ENCODE measurements around the gene KAT5. TPM values are rescaled to one million over a fixed set of nuclear protein-coding genes. Genes with fewer than 3 reads are reported as not detected.
"Not testable (repeated sequence)": the region's sequence is repeated elsewhere in the genome, so short reads cannot be mapped to it uniquely, and the experiment has no call there.

Gene KAT5
- 37.6 and 38.4 TPM in 2 replicates for total RNA-seq

DNA sequence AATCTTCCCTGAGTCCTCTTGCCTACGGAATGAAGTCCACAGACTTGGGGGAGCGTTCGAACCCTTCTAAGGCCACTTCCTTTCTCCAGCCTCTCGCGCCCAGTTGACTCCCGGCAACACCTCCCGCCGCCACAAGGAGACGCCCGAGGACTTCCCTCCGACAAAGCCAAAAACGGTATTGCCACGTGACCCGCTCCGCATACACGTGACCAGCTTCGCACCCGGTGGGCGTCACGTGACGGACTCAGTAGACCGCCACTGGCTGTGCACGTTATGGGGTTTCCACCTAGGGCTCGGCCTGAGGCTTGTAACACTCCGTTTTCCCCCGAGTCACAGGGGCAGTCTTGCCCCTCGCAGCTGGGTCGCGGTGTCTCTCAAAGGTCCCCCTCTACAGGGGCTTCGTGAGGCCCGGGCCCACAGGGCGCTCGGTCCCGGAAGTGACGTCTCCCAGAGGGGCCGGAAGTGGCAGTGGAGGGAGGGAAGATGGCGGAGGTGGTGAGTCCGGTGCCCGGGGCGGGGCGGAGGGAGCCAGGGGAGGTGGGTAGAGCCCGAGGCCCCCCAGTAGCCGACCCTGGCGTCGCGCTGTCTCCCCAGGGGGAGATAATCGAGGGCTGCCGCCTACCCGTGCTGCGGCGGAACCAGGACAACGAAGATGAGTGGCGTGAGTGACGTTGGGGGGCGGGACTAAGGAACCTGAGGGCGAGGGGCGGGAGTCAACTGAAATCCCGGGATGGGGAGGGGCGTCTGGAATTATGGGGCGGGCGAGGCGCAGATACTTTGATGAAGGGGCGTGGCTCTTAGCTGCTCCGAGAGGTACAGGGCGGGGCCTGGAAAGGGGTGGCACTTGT lies at the start of gene KAT5:
TSS of gene KAT5 (plus strand) at position 468 of the 848 bp plus-strand sequence. CDS start at position 484, 16 bp downstream.
- DNase-seq (ENCODE audit: low read depth in 2 of 2) = peak; percentile 97 to 99

DNA sequence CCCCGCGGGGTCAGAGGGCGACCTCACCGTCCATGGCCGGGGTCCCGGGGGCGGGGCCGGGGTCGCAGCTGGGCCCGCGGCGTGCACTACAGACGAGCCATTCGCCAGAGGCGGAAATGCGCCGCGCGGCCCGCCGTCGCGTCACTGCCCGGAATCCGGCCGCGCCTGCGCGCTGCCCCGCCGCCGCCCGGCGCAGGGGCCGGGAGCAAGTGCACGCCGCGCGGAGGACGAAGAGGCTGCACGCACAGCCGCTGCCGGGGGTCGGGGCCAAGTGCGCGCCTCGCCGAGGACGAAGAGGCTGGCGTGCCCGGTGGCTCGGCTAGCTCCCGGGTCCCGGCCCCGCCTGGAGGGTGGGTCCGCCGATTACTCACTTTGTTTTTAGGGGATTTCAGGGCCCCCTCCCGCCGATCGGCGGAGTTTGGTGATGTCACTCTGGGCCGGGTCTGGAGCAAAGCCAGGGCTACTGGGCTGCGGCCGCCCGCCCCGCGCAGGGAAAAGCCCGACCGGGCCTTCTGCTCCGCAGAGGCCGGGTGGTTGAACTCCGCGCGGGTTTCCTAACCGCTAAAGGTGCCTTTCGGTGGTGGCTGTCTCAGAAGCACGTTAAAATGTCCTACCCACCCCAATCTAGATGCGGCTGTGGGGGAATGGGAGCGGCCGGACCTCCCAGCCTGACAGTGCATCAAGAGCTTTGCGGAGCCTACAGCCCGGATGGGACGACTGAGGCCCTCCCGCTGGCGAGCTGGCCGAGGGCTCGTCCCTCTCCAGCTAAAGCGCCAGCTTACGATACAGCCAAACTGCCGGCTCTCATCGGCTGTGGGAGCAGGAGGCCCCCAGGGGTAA lies 49.0 kb upstream of the KAT5 start, which contains the start of gene RELA:
TSS of gene RELA (minus strand) at position 118 of the 840 bp plus-strand sequence. CDS start at position 34, 84 bp downstream.
- peak; percentile 86 to 94 for DNase-seq (ENCODE audit: low read depth in 2 of 2)

DNA sequence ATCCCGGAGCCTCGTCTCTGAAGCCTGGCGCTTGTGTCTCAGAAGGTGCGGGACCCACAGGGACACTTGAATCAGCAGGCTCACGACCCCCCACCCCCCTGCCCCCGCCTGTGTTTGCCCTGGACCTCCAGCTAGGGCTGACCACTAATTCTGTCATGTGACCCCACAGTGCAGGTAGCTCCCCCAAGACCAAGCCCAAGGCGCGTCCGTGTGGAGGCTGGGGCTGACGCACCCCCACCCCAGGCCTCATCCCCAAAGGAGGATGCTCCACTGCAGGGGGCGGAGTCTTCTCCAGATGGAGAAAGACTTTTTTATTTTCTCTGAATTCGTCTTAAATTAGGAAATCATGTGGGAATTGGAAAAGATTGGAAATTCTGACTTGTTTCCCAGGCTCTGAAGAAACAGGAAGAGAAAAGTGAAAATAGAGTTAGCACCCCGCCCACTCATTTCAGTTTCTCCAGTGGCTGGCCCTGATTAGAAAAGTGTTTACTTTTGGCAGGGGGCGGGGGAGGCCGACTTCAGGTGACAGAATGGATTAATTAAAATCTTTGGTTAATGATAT lies 48.3 kb upstream of the KAT5 start:
- DNase-seq (ENCODE audit: low read depth in 2 of 2) = peak in 1 of 2 donors; percentile 60

DNA sequence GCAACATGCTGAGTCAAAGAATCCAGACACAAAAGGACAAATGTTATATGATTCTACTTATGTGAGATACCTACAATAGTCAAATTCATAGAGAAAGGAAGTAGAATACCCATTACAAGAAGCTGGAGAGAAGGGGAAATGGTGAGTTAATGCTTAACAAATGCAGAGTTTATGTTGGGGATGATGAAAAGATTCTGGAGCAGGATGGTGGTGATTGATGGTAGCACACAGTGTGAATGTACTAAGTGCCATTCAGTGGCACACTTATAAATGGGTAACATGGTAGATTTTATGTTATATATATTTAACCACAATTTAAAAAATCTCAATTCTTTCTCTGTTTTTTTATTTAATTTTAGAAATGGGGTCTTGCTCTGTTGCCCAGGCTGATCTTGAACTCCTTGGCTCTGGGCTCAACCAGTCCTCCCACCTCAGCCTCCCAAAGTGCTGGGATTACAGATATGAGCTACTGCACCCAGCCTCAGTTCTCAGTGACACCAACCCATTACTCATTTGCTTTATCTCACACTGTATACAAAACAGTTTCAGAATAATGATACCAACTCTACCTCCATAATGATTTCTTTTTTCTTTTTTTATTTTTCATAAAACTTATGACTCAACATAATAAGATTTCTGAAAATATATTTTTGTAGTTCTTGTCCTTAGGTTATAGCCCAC lies 39.7 kb upstream of the KAT5 start:
- no peak for DNase-seq (ENCODE audit: low read depth in 2 of 2)

DNA sequence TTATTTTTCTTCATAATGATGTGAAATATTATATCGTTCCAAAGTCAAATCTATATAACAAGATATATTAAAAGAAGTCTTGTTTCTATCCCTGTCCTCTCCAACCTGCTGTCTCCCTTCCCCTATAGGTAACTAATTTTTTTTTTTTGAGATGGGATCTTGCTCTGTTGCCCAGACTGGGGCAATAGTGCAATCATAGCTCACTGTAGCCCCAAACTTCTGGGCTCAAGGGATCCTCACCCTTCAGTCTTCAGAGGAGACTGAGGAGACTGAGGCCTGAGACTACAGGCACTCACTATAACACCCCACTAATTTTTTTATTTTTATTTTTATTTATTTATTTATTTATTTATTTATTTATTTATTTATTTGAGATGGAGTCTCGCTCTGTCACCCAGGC lies 39.1 kb upstream of the KAT5 start:
- no peak for DNase-seq (ENCODE audit: low read depth in 2 of 2)

DNA sequence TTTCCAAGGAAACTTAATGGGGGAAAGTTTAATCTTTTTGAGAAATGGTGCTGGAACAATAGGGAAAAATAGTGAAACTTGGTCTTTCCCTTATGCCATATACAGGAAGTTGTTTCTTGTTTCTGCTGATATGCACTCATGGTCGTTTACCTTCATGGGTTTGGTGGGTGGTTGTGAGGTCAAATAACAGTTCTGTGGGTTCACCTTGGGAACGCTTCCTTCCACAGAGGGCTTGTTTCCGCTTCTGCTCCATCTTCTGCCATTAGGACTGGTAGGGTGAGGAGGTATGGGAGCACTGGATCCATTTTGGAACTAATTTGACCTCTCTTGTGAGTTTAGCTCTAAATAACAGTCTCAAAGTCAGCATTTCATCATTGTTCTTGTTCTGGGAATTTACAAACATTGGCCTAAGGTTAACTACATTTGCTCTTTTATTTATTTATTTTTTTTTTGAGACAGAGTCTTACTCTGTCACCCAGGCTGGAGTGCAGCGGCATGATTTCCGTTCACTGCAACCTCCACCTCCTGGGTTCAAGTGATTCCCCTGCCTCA lies 31.8 kb upstream of the KAT5 start:
- no peak for DNase-seq (ENCODE audit: low read depth in 2 of 2)

DNA sequence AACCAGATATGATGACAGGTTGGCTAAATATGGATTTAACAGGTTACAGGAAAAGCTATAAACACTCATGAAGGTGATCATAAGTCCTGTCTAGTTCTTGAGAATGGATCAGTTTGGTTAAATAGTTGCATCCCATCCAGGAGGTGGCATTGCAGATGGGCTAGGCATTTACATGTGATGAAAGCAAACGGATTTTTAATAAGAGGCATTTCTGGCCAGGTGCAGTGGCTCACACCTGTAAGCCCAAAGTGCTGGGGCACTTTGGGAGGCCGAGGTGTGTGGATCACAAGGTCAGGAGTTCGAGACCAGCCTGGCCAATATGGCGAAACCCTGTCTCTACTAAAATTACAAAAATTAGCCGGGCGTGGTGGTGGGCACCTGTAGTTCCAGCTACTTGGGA lies 28.6 kb upstream of the KAT5 start:
- DNase-seq (ENCODE audit: low read depth in 2 of 2) = not testable (repeated sequence)

DNA sequence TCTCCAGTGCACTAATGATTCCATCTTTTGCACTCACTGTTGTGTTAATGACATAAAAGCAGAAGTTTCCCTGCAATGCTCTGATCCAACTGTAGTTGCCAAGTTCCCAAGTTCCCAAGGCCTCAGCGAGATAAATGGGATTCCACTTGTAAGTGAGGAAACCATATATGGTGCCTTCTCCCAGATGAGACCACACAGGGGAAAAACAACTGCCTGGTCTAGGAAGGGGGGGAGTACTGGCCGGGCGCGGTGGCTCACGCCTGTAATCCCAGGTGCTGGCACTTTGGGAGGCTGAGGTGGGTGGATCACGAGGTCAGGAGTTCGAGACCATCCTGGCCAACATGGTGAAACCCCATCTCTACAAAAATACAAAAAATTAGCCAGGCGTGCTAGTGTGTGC lies 26.1 kb upstream of the KAT5 start:
- no peak for DNase-seq (ENCODE audit: low read depth in 2 of 2)

DNA sequence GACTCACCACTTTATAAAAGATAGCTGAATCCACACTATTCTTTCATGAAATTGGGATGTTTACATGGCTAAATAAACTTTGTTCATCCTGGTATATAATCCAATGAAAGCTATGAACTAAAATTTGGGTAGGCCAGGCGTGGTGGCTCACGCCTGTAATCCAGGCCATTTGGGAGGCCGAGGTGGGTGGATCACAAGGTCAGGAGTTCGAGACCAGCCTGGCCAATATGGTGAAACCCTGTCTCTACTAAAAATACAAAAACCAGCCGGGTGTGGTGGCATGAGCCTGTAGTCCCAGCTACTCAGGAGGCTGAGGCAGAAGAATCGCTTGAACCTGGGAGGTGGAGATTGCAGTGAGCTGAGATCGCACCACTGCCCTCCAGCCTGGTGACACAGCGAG lies 20.2 kb upstream of the KAT5 start:
- not testable (repeated sequence) for DNase-seq (ENCODE audit: low read depth in 2 of 2)

DNA sequence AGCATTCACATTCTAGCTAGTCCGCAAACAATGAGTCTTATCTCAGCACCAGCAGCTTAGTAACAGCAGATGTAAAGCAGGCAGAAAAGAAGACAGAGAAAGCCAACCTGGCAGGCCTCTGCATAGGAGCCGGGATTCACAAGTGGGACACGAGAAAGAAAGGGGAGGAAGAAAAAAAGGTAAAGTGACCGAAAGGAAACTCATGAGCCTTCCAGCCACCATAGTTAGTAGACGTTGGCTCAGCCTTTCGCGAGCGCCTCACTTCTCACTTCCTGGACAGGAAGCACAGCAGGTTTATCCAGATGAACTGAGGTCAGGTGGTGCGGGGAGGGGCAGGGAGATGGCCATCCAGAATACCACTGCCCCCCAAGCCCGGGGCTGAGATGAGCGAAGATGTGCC lies 19.7 kb upstream of the KAT5 start:
- peak; percentile 27 to 67 for DNase-seq (ENCODE audit: low read depth in 2 of 2)

DNA sequence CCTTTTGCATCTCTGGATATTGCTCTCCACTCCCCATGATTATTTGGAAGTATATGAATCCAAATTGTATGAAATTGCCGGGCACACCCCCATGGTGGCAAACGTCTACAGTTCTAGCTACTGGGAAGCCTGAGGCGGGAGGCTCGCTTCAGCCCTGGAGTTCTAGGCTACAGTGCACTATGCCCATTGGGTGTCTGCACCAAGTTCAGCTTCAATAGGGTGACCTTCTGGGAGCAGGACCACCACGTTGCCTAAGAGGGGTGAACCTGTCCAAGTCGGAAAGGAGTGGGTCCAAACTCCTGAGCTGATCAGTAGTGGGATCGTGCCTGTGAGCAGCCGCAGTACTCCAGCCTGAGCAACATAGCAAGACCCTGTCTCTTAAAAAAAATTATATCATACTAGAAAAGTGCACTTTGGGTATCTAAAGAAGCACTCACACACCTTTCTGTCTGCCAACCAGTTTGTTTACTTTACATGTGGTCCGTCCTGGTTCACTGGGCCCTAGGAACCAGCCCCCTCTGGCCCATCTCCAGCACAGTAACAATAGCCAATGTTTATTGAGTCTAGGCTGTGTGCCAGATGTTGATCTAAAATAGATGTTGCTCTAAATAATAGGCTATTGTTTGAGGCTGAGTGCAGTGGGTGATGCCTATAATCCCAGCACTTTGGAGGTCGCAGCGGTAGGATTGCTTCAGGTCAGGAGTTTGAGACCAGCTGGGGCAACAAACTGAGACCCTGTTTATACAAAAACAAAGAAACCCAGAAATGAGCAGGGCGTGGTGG lies 16.4 kb upstream of the KAT5 start:
- DNase-seq (ENCODE audit: low read depth in 2 of 2) = peak; percentile 95 to 97

DNA sequence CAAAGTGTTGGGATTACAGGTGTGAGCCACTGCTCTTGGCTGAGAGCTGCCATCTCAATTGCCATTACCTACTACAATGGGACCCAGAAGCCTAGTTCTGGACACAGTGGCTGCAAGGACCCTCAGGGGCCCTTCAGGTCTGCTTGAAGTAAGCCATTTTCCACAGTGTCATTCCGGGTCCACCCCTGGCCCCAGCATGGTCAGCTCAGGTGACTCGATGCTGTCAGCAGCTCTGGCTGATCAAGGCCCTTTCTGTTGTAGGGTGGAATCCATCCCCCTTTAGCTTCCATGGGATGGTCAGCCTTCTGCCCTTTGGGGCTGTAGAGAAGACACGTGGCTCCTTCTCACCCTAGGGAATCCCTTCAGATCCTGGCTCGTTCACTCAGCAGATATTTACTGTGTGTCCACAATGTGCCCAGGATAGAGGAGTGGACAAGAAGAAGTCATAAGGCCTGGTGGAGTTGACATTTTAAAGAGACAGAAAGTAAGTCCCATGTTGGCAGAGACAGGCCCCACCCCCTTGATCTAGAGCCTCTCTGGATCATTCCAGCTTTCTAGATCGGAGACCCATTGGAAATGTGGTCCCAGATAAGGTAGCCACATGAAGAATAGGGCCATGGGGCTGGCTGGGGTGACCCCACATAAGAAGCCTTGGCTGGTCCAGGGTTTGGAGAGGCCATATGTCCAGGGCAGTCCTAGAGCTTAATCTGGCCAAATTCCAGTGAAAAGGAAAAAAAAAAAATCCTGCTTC lies 15.1 kb upstream of the KAT5 start:
- DNase-seq (ENCODE audit: low read depth in 2 of 2) = no peak

DNA sequence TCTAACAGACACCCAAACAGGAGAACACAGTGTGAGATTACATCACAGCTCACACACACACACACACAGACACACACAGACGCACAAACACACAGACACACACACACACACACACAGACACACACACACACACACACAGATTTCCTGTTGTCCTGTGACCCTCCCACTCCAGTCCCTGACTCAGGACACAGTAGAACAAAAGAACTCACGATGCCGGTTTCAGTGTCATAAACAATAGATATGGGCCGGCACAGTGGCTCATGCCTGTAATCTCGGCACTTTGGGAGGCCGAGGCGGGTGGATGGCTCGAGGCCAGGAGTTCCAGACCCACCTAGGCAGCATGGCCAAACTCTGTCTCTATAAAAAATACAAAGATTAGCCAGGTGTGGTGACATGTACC lies 13.8 kb upstream of the KAT5 start:
- DNase-seq (ENCODE audit: low read depth in 2 of 2) = peak; percentile 92 to 93

DNA sequence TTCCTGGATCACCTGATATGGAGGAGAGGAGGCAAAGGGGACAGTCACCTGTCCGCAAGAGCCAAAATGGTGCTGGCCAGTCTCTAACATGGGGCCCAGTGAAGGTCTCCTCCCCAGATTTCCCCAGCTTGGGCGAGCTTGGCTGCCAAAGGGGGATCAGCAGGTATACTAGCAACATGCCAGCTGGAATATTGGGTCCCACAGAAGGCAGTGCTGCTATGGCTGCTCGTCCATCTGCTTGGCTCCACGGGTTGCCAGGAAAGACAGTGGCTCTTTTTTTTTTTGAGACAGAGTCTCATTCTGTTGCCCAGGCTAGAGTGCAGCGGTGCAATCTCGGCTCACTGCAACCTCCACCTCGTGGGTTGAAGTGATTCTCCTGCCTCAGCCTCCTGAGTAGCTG lies 12.7 kb upstream of the KAT5 start:
- DNase-seq (ENCODE audit: low read depth in 2 of 2) = no peak

DNA sequence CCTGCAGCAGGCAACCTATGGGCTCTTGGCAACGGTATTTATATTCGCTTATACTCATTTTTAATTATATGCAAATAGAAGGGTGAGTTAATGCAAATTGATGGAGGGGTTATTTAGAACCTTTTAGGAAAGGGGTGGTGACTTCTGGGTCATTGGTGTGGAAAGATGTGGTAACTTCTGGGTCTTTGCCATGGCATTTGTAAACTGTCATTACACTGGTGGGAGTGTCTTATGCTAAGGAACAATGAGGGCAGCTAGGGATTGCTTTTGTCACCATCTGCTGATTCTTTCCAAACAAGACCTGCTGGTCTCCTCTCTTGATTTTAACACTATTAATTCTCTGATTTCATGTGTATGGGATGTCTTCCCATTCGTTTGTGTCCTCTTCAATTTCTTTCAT lies 11.7 kb upstream of the KAT5 start:
- DNase-seq (ENCODE audit: low read depth in 2 of 2) = no peak

DNA sequence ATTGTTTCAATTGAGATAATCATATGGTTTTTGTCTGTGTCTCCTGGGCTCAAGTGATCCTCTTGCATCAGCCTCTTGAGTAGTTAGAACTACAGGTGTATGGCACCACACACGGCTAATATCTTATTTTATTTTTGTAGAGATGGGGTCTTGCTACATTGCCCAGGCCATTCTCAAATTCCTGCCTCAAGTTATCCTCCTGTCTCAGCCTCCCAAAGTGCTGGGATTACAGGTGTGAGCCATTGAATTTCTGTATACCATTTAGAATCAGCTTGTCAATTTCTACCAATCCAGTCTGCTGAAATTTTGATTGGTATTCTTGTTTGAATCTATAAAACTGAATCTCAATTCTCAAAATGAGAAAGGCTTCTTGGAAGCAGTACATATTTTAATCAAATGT lies 10.4 kb upstream of the KAT5 start:
- DNase-seq (ENCODE audit: low read depth in 2 of 2) = no peak

DNA sequence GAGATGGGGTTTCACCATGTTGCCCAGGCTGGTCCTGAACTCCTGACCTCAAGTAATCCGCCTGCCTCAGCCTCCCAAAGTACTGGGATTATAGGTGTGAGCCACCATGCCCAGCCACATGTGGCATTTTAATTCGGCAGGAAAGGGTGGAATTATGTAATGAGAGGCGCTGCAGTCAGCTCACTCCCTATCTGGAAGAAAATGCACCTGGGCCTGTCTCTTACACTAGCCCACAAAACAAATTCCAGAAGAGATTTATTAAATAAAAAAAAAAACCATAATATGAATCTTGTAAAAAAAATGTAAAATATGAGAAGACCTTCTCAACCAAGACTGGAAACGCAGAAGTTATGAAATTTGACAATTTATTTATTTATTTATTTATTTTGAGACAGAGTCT lies 8.2 kb upstream of the KAT5 start:
- DNase-seq (ENCODE audit: low read depth in 2 of 2) = no peak

DNA sequence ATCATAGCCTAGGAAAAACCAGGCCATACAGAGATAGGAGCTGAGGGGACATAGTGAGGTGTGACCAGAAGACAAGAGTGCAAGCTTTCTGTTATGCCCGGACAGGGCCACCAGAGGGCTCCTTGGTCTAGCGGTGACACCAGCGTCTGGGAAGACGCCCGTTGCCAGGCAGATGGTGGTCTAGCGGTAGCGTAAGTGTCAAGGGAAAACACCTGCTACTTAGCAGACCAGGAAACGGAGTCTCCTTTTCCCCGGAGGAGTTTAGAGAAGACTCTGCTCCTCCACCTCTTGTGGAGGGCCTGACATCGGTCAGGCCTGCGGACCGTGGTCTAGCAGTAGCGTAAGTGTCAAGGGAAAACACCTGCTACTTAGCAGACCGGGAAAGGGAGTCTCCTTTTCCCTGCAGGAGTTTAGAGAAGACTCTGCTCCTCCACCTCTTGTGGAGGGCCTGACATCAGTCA lies 5.7 kb upstream of the KAT5 start:
- peak in 1 of 2 donors; percentile 39 for DNase-seq (ENCODE audit: low read depth in 2 of 2)

DNA sequence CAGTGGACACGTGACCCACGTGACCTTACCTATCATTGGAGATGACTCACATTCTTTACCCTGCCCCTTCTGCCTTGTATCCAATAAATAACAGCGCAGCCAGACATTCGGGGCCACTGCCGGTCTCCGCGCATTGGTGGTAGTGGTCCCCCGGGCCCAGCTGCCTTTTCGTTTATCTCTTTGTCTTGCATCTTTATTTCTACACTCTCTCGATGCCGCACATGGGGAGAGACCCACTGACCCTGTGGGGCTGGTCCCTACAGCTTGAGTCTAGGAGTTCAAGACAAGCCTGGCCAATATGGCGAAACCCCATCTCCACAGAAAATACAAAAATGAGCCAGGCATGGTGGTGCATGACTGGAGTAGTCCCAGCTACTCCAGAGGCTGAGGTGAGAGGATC lies 5.0 kb upstream of the KAT5 start:
- not testable (repeated sequence) for DNase-seq (ENCODE audit: low read depth in 2 of 2)

DNA sequence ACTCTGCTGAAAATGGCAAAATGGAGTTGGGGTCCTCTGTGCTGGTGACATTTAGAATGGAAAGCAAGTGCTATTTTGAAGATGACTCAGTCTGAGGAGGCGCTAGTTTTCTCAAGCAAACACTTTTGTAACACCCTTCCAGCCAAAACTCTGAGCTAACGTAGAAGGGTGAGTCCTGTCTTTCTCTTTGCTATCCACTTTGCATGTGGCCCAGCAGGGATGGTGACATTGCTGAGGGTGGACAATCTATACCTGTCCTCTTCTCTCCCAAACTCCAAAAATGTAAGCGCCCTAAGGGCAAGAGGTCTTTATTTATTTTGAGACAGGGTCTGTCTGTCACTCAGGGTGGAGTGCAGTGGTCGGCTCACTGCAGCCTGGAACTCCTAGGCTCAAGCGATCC lies 3.6 kb upstream of the KAT5 start:
- no peak for DNase-seq (ENCODE audit: low read depth in 2 of 2)
